HG02798 (cell line): ENCODE data around the gene OR2H1.

Experiments used
- ATAC-seq: cut with Tn5 transposase; IDR thresholded peaks from one replicate; pipeline ENCODE4 v1.9.1; 2021; ENCODE audit warnings: mild to moderate bottlenecking; ENCODE audit not compliant: unreplicated experiment, poor library complexity

The OR2H1 gene

DNA sequence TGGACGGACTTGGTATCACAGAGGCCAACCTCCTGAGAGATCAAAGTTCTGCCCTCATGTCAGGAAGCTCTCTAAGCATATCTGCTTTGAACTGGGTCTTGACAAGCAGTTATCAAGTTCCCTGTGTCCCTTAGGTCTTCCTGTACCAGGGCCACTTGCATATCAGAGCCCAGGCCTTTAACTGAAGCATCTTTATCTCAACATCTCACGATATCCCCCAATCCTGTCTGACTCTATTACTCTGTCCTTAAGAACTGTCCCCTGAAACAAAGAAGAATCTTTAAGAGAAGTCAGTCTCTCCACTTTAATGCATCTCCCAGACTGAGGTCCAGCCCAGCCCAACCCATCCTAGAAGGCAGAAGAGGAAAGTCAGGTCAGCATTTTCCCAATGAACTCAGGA, 22.6 kb downstream of the OR2H1 start:
- no peak for ATAC-seq

GRCh38 chr6:29483186-29483585, 26.2 kb downstream of the OR2H1 start:
- ATAC-seq, result no peak

GRCh38 chr6:29483735-29484134, 26.8 kb downstream of the OR2H1 start:
- ATAC-seq, result no peak

DNA sequence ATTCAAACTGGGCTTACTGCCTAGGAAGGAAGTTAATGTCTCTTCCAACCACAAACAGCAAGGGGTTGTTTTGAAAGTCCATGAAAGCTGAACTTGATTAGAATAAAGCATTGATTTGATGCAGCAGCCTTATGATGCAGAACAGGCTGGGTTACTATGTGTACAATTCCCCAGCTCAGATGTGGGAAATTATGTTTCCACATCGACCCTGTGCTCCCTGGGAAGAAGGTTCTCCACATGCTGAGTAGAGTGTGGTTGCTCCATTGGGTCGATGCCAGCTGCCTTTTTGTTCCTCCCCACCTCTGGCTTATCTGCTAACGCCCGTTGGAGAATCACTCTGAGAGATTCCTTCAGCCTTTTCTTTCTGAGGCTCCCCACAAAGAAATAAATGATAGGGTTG, 29.6 kb downstream of the OR2H1 start:
- ATAC-seq, result no peak

- ATAC-seq, result no peak
Observed at GRCh38 chr6:29487131-29487530, 30.2 kb downstream of the OR2H1 start.

- no peak for ATAC-seq
Observed at GRCh38 chr6:29487660-29488059, 30.7 kb downstream of the OR2H1 start, which contains the start of gene MAS1L. Gene MAS1L, minus strand, starts transcription at chr6:29487956. Its CDS starts 54 bp downstream, at chr6:29487902.

- no peak for ATAC-seq
Observed at GRCh38 chr6:29488874-29489273, 31.9 kb downstream of the OR2H1 start.

GRCh38 chr6:29489286-29489685, 32.3 kb downstream of the OR2H1 start:
- ATAC-seq, result no peak

DNA sequence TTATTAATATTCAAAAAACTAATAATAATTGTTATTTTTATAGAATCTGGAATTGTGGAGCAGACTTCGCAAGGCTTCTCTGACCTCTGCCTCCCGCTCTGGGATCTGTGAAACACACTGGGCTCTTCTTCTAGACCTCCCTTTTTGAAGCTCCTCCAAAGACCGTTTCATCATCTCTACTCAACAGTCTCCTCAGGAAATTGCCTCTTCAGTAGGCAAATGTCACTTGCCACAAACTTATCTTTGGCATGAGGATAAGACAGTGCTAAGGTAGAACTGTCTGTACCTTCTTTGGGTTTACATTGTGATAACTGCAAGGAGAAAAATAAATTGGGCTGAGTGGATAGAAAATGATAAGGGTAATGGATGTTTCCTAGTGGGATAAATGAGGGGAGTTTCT, 33.1 kb downstream of the OR2H1 start:
- no peak for ATAC-seq

- no peak for ATAC-seq
Observed at GRCh38 chr6:29490552-29490951, 33.6 kb downstream of the OR2H1 start.

DNA sequence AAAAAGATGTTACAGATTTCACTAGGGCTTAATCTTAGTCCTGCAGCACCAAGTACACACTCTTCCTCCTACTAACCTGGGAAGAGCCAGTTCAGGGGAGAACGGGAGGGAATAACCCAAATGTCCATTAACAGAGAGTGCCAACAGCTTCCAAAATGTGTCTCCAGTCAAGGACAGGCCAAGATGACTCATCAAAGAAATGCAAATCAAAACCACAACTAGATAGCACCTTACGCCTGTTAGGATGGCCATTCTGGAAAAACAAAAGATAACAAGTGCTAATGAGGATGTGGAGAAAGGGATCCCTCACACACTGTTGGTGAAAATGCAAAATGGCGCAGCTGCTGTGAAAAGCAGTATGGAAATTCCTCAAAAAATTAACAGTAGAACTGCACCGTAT, 34.6 kb downstream of the OR2H1 start:
- ATAC-seq, result no peak

GRCh38 chr6:29493261-29493660, 36.3 kb downstream of the OR2H1 start:
- ATAC-seq, result no peak

DNA sequence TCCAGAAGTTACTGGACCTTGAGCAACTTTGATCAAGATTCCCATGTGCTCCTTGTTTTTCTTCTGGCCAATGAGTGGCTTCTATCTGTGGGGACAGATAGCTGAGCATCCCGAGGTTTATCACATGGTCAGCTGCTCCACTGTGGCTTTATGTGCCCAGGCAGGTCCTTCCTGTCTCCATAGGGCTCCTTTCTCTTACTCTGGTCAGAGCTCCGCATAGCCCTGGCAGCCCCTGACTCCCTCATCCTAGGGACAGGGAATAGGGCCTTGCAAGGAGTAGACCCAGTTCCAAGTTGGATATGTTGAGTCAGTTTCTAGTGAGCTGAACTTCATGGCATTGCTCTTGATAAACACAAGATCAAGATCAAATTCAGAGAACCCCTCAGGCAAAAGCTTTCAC, 37.2 kb downstream of the OR2H1 start:
- no peak for ATAC-seq

GRCh38 chr6:29495571-29495970, 38.6 kb downstream of the OR2H1 start:
- ATAC-seq, result no peak

DNA sequence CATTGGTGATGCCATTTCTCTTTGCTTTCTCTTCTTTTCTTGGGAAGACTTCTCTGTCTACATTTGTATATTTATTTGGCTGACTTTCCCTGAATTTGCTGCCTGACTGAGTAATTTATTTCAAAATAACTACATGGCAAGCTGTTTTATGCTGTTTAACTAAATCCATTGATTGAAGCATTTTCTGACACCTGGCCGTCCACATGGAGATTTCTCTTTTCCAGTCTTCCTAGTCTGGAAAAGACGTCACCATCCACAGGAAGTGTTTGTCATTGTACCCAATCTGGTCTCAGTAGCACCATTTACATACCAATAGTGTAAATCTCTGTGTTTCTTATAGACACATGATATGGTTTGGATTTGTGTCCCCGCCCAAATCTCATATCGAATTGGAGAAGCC, 40.0 kb downstream of the OR2H1 start:
- ATAC-seq, result no peak

DNA sequence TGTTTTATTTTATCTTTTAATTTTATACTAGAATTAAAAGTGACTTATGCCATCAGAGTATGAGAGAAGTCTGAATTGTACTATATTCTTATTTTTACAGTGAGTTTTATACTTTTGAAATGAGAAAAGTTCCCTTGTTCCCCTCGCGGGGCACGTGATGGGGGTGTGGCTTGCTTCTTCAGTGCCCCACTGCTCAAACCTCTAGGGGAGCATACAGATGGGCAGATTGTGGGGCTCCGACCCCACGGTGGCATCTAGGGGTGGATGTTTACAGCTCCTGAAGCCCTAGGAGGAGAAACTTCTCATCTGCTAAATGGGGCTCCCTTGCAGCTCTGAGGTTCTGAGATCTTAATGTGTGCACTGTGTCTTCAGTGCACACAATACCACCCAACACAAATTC, 42.7 kb downstream of the OR2H1 start:
- no peak for ATAC-seq

- ATAC-seq, result no peak
Observed at GRCh38 chr6:29500594-29500993, 43.6 kb downstream of the OR2H1 start.

DNA sequence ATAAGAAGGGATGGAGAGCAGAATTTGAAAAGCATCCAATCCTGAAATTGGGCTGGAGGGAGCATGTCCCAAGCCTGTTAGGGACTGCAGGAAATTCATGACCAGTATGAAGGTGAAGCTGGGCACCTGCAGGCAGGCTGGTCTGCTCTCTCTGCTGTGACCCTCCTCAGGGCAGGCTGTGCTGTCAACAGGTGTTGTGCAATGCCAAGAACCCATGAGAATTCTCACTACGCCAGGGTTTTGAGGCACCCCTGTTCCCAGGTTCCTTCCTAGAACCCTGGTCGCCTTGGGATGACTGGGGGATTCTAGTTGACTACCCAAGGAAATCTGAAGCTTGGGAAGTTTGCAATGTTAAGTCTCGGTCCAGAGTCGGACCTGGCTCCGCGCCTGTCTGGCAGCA, 44.2 kb downstream of the OR2H1 start:
- ATAC-seq, result no peak

GRCh38 chr6:29502181-29502580, 45.2 kb downstream of the OR2H1 start:
- ATAC-seq, result no peak

GRCh38 chr6:29502597-29502996, 45.6 kb downstream of the OR2H1 start:
- ATAC-seq, result no peak

DNA sequence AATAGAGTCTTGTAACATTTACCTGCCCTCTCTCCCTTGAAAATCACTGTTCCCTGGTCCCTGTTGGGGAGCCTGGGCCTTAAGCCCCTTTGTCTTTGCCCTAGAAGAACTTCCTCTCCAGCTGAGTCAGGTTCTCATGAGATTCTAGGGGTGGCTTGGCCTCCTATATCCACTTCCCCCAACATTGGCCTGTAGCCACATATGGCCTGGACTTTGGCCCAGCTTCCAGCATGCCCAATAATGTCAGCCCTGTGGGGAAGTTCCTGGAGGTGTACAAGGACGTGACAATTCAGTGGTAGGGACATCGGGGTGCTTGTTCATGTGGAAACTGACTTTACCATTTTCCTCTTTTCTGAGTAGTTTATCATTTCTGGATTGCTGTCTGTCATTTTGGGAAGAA, 48.0 kb downstream of the OR2H1 start:
- no peak for ATAC-seq

GRCh38 chr6:29505808-29506207, 48.9 kb downstream of the OR2H1 start:
- no peak for ATAC-seq

DNA sequence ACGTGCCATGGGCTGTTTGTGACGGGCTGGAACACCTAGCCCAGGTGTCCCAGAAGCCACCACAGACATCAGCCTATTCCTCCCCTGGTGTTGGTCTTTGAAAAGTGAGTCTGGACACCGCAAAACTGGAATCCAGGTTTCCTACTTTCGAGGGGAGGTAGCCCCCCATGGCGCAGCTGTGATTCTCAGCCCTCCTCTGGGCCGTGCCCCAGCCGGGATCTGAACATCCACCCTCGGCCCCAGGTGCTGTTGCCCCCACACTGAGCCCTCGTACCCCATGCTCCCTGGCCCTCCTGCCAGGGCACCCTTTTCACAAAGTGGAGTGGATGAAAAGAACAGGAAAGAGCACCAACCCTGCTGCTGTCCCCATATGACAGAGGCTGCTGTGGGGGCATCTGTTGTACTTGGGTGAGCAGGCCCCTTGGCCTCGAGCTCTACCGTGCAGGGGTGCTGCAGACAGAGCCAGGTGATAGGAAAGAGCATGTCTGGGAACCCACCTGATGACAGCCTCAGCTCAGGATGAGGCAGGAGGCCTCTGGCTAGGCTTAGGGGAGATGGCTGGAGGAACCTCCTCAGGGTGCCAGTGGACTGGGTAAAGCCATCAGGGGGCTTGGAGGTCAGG, 49.6 kb downstream of the OR2H1 start:
- ATAC-seq, result no peak
